Panc1 (cell line): ENCODE results near the gene SIGLEC9. TPM values are rescaled to one million over a fixed set of nuclear protein-coding genes. Genes with fewer than 3 reads are reported as not detected.

ENCODE experiments used
- ATAC-seq: fragments of 200-7000 bp; cut with Tn5 transposase; 2 replicates; pipeline ENCODE4 v1.9.1; 2020; ENCODE audit warnings: mild to moderate bottlenecking, moderate library complexity
- BruUV-seq: library from RNA; stranded (reverse); fragments of 400-500 nt; replicated peaks from 2 replicates; lab custom pipeline; 2021; lab: Mats Ljungman, UMichigan
- CTCF ChIA-PET: fragments of 300-600 bp; sonication (Branson Sonifier 250); formaldehyde crosslinking; loops from one replicate; lab custom pipeline; 2022; ENCODE audit warnings: antibody characterized with exemption; lab: Charles Lee
- POLR2A ChIA-PET: fragments of 300-600 bp; sonication (Branson Sonifier 250); formaldehyde crosslinking; loops from one replicate; lab custom pipeline; 2022; ENCODE audit warnings: antibody characterized with exemption; lab: Charles Lee
- DNase-seq: peaks from one replicate; pipeline ENCODE4 v3.0.0-alpha.2; 2010; ENCODE audit warnings: low read depth, low spot score
- H3K27ac ChIP-seq: 2 replicates; pipeline ENCODE4 v1.5.1; 2011; ENCODE audit warnings: mild to moderate bottlenecking, low read length, inconsistent platforms
- H3K27me3 ChIP-seq: fragments of 200-500 bp; sonication (Bioruptor generic); 2 replicates; pipeline ENCODE4 v1.6.0; 2014; ENCODE audit warnings: low read length, inconsistent platforms; ENCODE audit not compliant: control insufficient read depth, insufficient read depth
- H3K36me3 ChIP-seq: fragments of 200-500 bp; sonication (Bioruptor generic); 2 replicates; pipeline ENCODE4 v1.5.1; 2014; ENCODE audit warnings: inconsistent platforms, mild to moderate bottlenecking, low read length, moderate library complexity; ENCODE audit not compliant: control insufficient read depth, insufficient read depth
- H3K4me1 ChIP-seq: 2 replicates; pipeline ENCODE4 v1.5.1; 2011; ENCODE audit warnings: inconsistent platforms, mild to moderate bottlenecking, low read length, moderate library complexity; ENCODE audit not compliant: control insufficient read depth, insufficient read depth
- H3K4me3 ChIP-seq, 2 experiments: 2 replicates each; pipeline ENCODE4 v1.5.1; 2011 to 2012; ENCODE audit warnings: low read depth in 2 of 2, low read length in 2 of 2, mild to moderate bottlenecking in 2 of 2, inconsistent platforms in 1 of 2, moderate library complexity in 1 of 2
- H3K9me3 ChIP-seq: fragments of 200-500 bp; sonication (Bioruptor generic); 2 replicates; pipeline ENCODE4 v1.5.1; 2014; ENCODE audit warnings: low read depth, mild to moderate bottlenecking, inconsistent platforms, low read length, moderate library complexity; ENCODE audit not compliant: control insufficient read depth, insufficient read depth
- CTCF ChIP-seq: fragments of 450-650 bp; IDR thresholded peaks from 2 replicates; pipeline ENCODE4 v1.5.1; 2017; ENCODE audit warnings: mild to moderate bottlenecking
- POLR2AphosphoS5 ChIP-seq: IDR thresholded peaks from 2 replicates; pipeline ENCODE4 v1.6.1; 2012; ENCODE audit warnings: mild to moderate bottlenecking, low read depth, low read length, moderate library complexity
- REST ChIP-seq, 2 experiments: IDR thresholded peaks; 2 replicates each; pipeline ENCODE4 v1.6.1; 2011 to 2012; ENCODE audit warnings: low read depth in 2 of 2, control low read depth in 1 of 2, low read length in 1 of 2, mild to moderate bottlenecking in 1 of 2, moderate library complexity in 1 of 2; ENCODE audit not compliant: insufficient read depth in 1 of 2
- SIN3A ChIP-seq: IDR thresholded peaks from 2 replicates; pipeline ENCODE4 v1.6.1; 2012; ENCODE audit warnings: low read depth, mild to moderate bottlenecking, low read length, moderate library complexity, borderline replicate concordance; ENCODE audit not compliant: insufficient read depth
- TCF7L2 ChIP-seq: IDR thresholded peaks from 2 replicates; pipeline ENCODE4 v1.6.1; 2011; ENCODE audit warnings: mild to moderate bottlenecking, low read depth, low read length, inconsistent platforms
- in situ Hi-C: cut with HindIII; loops from 2 replicates; pipeline ENCODE4 v1.10.0; 2016; ENCODE audit warnings: low sequenced_read_pairs, low pct_unique_long_range_greater_than_20kb
- intact Hi-C: fragments of 100-400 bp; cut with micrococcal nuclease; formaldehyde crosslinking; loops from one replicate; pipeline ENCODE4 v1.10.0; 2022; ENCODE audit not compliant: unreplicated experiment
- total RNA-seq: library from RNA; stranded (reverse); gene quantifications from one replicate; pipeline ENCODE4 v1.2.1, GENCODE V29; 2021; ENCODE audit not compliant: unreplicated experiment

The SIGLEC9 gene
- total RNA-seq, 1 experiment from 2014 or later: not detected

- ATAC-seq: no peak
- no TSS peak for BruUV-seq
- Histone ChIP-seq H3K4me3 (no peak overlapping the region), H3K9me3 (no peaks in the 10 kb centered on the region), H3K36me3 (no peaks in the 10 kb centered on the region), H3K4me1 (no peaks in the 10 kb centered on the region), H3K27me3 (peaks cover 13% of the 10 kb centered on the region), H3K27ac (no peak overlapping the region)
- intact Hi-C loops: no loop called here
- TF ChIP-seq CTCF (no peak), TCF7L2 (no peak), REST (IDR thresholded peaks at IDR 0.05; ENCODE audit: insufficient read depth in 1 of 2, low read depth in 2 of 2, low read length in 1 of 2) (no peak), SIN3A (no peak), POLR2AphosphoS5 (no peak)
- POLR2A ChIA-PET: no interaction called here
- no peak for DNase-seq
- CTCF ChIA-PET: no interaction called here
- in situ Hi-C loops: no loop called here
These were observed 7.9 kb upstream of the SIGLEC9 start for GRCh38 chr19:51116736-51117286.

- TF ChIP-seq TCF7L2: no peak
- no peak for TF ChIP-seq REST (IDR thresholded peaks at IDR 0.05; ENCODE audit: insufficient read depth in 1 of 2, low read depth in 2 of 2, low read length in 1 of 2)
- TF ChIP-seq SIN3A: no peak
- TF ChIP-seq CTCF: no peak
- TF ChIP-seq POLR2AphosphoS5: no peak
- Histone ChIP-seq H3K27ac (no peak overlapping the region), H3K4me1 (no peaks in the 10 kb centered on the region), H3K27me3 (peaks cover 13% of the 10 kb centered on the region), H3K9me3 (no peaks in the 10 kb centered on the region), H3K36me3 (no peaks in the 10 kb centered on the region), H3K4me3 (no peak overlapping the region)
- no peak for ATAC-seq
- intact Hi-C loops: no loop called here
- no TSS peak for BruUV-seq
- ChIA-PET CTCF (interaction anchor here (1.0 kb wide), 1 partner anchor 23 kb away, joined by 3 read pairs; no protein-coding TSS in a partner anchor), POLR2A (no interaction called here)
- no peak for DNase-seq
- in situ Hi-C loops: no loop called here
These were observed 5.6 kb upstream of the SIGLEC9 start for GRCh38 chr19:51119101-51119500.
